Thymus (tissue), 11 donors: Measurements from ENCODE around the gene PPT2. TPM values are rescaled to one million over a fixed set of nuclear protein-coding genes. Genes with fewer than 3 reads are reported as not detected.
"Not testable (repeated sequence)": the region's sequence is repeated elsewhere in the genome, so short reads cannot be mapped to it uniquely, and the experiment has no call there.

Experiments
- DNase-seq, 9 donors: peaks; one replicate each; pipeline ENCODE4 v3.0.0-alpha.2; 2013; ENCODE audit warnings: low spot score in 9 of 9, low read depth in 6 of 9, missing footprints in 1 of 9
- H3K27ac ChIP-seq, 2 donors: one replicate each; pipeline ENCODE4 v1.5.1; 2013; ENCODE audit warnings: control low read depth in 1 of 2, low read depth in 1 of 2, low read length in 1 of 2, mild to moderate bottlenecking in 1 of 2, moderate library complexity in 1 of 2
- H3K27me3 ChIP-seq, 2 donors: one replicate each; pipeline ENCODE4 v1.5.1; 2013; ENCODE audit warnings: low read length in 1 of 2; ENCODE audit not compliant: control insufficient read depth in 2 of 2, insufficient read depth in 1 of 2
- H3K36me3 ChIP-seq, 2 donors: one replicate each; pipeline ENCODE4 v1.5.1; 2013; ENCODE audit warnings: low read length in 1 of 2, mild to moderate bottlenecking in 1 of 2, moderate library complexity in 1 of 2; ENCODE audit not compliant: control insufficient read depth in 2 of 2, insufficient read depth in 2 of 2
- H3K4me1 ChIP-seq, 2 donors: one replicate each; pipeline ENCODE4 v1.5.1; 2013; ENCODE audit warnings: low read length in 2 of 2; ENCODE audit not compliant: control insufficient read depth in 2 of 2, insufficient read depth in 2 of 2
- H3K4me3 ChIP-seq, 2 donors: one replicate each; pipeline ENCODE4 v1.5.1; 2013; ENCODE audit warnings: low read length in 2 of 2, control low read depth in 1 of 2, mild to moderate bottlenecking in 1 of 2
- H3K9me3 ChIP-seq, 2 donors: one replicate each; pipeline ENCODE4 v1.5.1; 2013; ENCODE audit warnings: low read length in 1 of 2, mild to moderate bottlenecking in 1 of 2; ENCODE audit not compliant: control insufficient read depth in 2 of 2, insufficient read depth in 1 of 2
- WGBS: extraction: QIAGEN DNeasy Blood & Tissue Kit; methylation state at CpG from one replicate; pipeline ENCODE4 v1.1.7; 2013; 5-methylcytosine and 5-hydroxymethylcytosine counted together
- polyA plus RNA-seq: library from polyadenylated mRNA; stranded (reverse); fragments of 200-250 nt; gene quantifications from one replicate; pipeline ENCODE4 v1.2.3, GENCODE V29; 2013
- total RNA-seq: library from RNA; stranded (reverse); fragments of 120-200 nt; gene quantifications from one replicate; pipeline ENCODE4 v1.2.4, GENCODE V29; 2013
- donor health status: healthy.

Gene PPT2
- total and polyA plus RNA-seq, 2 donors: 7.6 to 9.8 TPM

GRCh38 chr6:32131439-32131948, 22.4 kb upstream of the PPT2 start:
- Histone ChIP-seq H3K27me3 (peaks cover 0 to 20% of the 10 kb centered on the region in 2 donors), H3K36me3 (peaks cover 0 to 4% of the 10 kb centered on the region in 2 donors), H3K9me3 (no peaks in the 10 kb centered on the region), H3K27ac (no peak overlapping the region), H3K4me3 (no peak overlapping the region), H3K4me1 (peaks cover 21 to 29% of the 10 kb centered on the region in 2 donors)
- WGBS: 97% methylated on average over 14 of the region's 14 CpGs
- DNase-seq: no peak

DNA sequence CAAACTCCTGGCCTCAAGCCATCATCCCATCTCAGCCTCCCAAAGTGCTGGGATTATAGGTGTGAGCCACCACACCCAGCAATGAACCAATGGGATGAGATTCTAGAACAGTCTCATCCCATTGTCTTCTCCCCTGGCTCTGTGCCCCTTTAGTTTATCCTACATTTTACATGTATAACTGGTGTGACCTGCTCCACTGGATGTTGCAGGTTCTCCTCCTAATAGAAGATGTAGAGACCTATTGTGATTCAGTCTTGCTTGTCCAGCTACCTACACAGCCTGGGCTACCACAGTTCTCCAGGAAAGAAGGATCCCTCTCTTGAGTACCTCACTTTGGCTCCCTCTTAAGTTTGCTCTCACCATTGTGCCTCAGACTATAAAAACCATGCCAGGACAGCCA, 21.8 kb upstream of the PPT2 start:
- Histone ChIP-seq H3K27ac (no peak overlapping the region), H3K27me3 (peaks cover 0 to 24% of the 10 kb centered on the region in 2 donors), H3K36me3 (no peaks in the 10 kb centered on the region), H3K9me3 (no peaks in the 10 kb centered on the region), H3K4me1 (peaks cover 17 to 25% of the 10 kb centered on the region in 2 donors), H3K4me3 (no peak overlapping the region)
- no peak for DNase-seq

- Histone ChIP-seq H3K27ac (no peak overlapping the region), H3K27me3 (peaks cover 0 to 31% of the 10 kb centered on the region in 2 donors), H3K4me3 (no peak overlapping the region), H3K4me1 (peaks cover 9 to 14% of the 10 kb centered on the region in 2 donors), H3K9me3 (no peaks in the 10 kb centered on the region), H3K36me3 (no peaks in the 10 kb centered on the region)
- DNase-seq: no peak
- WGBS: 94% methylated on average over 4 of the region's 4 CpGs
Observed at GRCh38 chr6:32133786-32134185, 20.2 kb upstream of the PPT2 start.

DNA sequence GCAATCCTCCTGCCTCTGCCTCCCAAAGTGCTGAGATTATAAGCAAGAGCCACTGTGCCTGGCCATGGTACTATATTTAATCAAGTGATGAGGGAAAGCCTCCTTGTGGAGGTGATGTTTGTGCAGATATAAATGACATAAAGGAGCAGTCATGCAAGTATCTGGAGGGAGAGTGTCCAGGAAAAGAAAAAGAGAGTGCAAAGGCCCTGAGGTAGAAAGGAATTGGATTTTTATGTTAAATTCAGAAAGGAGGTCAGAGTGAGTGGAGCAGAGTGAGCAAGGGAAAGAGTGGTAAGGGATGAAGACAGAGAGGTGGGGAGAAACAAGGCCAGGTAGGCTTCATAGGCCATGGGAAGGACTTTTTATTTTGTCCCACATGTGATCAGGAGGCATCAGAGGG, 16.5 kb upstream of the PPT2 start:
- no peaks in the 10 kb centered on the region for H3K9me3 ChIP-seq
- no peak for DNase-seq
- H3K4me1 ChIP-seq: no peaks in the 10 kb centered on the region
- peaks cover 0 to 37% of the 10 kb centered on the region in 2 donors for H3K27me3 ChIP-seq
- no peak overlapping the region for H3K27ac ChIP-seq
- no peaks in the 10 kb centered on the region for H3K36me3 ChIP-seq
- no peak overlapping the region for H3K4me3 ChIP-seq

- no peaks in the 10 kb centered on the region for H3K4me1 ChIP-seq
- no peak overlapping the region for H3K4me3 ChIP-seq
Observed at GRCh38 chr6:32139590-32139989, 14.4 kb upstream of the PPT2 start.

DNA sequence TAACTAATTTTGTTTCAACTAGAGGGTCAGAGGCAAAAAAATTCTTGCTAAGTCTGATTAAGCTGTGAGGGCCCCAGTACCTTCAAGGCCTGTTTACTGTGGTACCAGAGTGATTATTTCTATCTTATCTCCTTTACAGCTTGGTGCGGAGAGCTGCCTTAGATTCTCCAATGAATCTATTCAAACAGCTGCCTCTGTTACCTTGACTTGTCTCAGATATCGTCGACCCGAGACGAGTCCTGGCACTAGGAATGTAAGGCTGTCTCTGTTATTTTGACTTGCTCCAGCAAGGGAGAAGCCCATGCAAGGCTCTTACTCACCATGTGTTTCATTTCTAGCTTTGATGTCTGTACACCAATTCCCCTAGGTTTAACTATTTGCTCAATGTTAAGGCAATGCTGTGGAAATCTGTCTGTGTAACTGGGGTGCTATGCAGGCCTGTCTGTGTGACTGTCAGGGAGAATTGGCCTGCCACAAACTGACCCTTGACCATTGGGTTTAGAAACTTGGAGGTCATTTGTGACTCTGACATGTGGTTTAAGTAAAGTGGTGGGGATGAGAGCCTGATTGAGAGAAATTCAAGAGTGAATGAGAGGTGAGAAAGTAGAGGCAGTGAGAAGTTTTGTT, 13.4 kb upstream of the PPT2 start:
- H3K4me3 ChIP-seq: no peak overlapping the region
- no peaks in the 10 kb centered on the region for H3K4me1 ChIP-seq
- no peaks in the 10 kb centered on the region for H3K36me3 ChIP-seq
- H3K27ac ChIP-seq: no peak overlapping the region
- DNase-seq: no peak
- WGBS: 93% methylated on average over 5 of the region's 5 CpGs
- no peaks in the 10 kb centered on the region for H3K9me3 ChIP-seq
- peaks cover 0 to 31% of the 10 kb centered on the region in 2 donors for H3K27me3 ChIP-seq

More at GRCh38 chr6:32139590-32139989, 14.4 kb upstream of the PPT2 start:
- 92% methylated on average over 5 of the region's 5 CpGs for WGBS
- Histone ChIP-seq H3K36me3 (no peaks in the 10 kb centered on the region), H3K27me3 (peaks cover 0 to 29% of the 10 kb centered on the region in 2 donors), H3K27ac (no peak overlapping the region), H3K9me3 (no peaks in the 10 kb centered on the region)
- no peak for DNase-seq

- H3K27ac ChIP-seq, H3K36me3 ChIP-seq, DNase-seq, H3K4me3 ChIP-seq: not testable (repeated sequence)
- H3K4me1 ChIP-seq: peaks cover 0 to 13% of the 10 kb centered on the region in 2 donors
- WGBS: 96% methylated on average over 7 of the region's 7 CpGs
- peaks cover 20 to 51% of the 10 kb centered on the region in 2 donors for H3K27me3 ChIP-seq
- peaks cover 3 to 11% of the 10 kb centered on the region in 2 donors for H3K9me3 ChIP-seq
Observed at GRCh38 chr6:32144238-32144637, 9.7 kb upstream of the PPT2 start.

- H3K27ac ChIP-seq: no peak overlapping the region
- H3K4me1 ChIP-seq: peaks cover 2 to 25% of the 10 kb centered on the region in 2 donors
- no peaks in the 10 kb centered on the region for H3K36me3 ChIP-seq
- peaks cover 3 to 16% of the 10 kb centered on the region in 2 donors for H3K9me3 ChIP-seq
- 98% methylated on average over 1 of the region's 1 CpG for WGBS
- peaks cover 39 to 72% of the 10 kb centered on the region in 2 donors for H3K27me3 ChIP-seq
- H3K4me3 ChIP-seq: no peak overlapping the region
- DNase-seq: no peak
Observed at GRCh38 chr6:32146287-32146686, 7.7 kb upstream of the PPT2 start.

GRCh38 chr6:32146687-32147086, 7.3 kb upstream of the PPT2 start:
- Histone ChIP-seq H3K27ac (no peak overlapping the region), H3K27me3 (peaks cover 40 to 74% of the 10 kb centered on the region in 2 donors), H3K36me3 (no peaks in the 10 kb centered on the region), H3K4me3 (no peak overlapping the region), H3K9me3 (peaks cover 3 to 16% of the 10 kb centered on the region in 2 donors), H3K4me1 (peaks cover 2 to 29% of the 10 kb centered on the region in 2 donors)
- WGBS: 71% methylated on average over 4 of the region's 4 CpGs
- DNase-seq: no peak
